RCC 7860 (cell line): ENCODE results near the gene EGR1.

Source experiments
- DNase-seq: peaks from one replicate; pipeline ENCODE4 v3.0.0-alpha.2; 2015; ENCODE audit warnings: low spot score
- FAIRE-seq: peaks from 2 replicates; lab custom pipeline; 2012; peaks lifted over from hg19 to GRCh38; lab: Jason Lieb, UNC

The EGR1 gene

DNA sequence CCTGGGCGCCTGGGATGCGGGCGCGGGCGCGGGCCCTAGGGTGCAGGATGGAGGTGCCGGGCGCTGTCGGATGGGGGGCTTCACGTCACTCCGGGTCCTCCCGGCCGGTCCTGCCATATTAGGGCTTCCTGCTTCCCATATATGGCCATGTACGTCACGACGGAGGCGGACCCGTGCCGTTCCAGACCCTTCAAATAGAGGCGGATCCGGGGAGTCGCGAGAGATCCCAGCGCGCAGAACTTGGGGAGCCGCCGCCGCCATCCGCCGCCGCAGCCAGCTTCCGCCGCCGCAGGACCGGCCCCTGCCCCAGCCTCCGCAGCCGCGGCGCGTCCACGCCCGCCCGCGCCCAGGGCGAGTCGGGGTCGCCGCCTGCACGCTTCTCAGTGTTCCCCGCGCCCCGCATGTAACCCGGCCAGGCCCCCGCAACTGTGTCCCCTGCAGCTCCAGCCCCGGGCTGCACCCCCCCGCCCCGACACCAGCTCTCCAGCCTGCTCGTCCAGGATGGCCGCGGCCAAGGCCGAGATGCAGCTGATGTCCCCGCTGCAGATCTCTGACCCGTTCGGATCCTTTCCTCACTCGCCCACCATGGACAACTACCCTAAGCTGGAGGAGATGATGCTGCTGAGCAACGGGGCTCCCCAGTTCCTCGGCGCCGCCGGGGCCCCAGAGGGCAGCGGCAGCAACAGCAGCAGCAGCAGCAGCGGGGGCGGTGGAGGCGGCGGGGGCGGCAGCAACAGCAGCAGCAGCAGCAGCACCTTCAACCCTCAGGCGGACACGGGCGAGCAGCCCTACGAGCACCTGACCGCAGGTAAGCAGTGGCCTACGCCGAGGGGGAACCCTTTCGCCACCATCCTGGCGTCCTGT, at the start of gene EGR1:
Gene EGR1, plus strand, starts transcription at position 219 of the 864 bp plus-strand sequence. Its CDS starts 283 bp downstream, at position 502.
- FAIRE-seq (no peak), DNase-seq (peak; percentile 78)

DNA sequence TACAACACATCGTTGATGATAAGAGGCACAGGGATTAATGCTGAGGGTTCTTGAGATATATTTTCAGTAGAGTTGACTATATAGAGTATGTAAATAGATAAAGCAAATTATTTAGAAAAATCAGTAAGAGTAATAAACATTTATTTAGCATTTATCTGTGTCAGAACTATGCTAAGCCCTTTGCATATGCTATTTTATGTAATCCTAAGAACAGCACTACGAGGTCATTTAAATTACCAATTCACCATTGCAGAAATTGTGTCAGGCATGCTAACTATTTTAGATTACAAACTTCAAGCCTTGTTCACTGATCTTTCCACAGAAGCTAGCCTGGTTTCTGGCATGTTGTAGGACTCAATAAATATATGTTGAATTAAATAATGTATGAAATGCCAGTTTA, 46.8 kb upstream of the EGR1 start:
- FAIRE-seq: no peak
- no peak for DNase-seq

DNA sequence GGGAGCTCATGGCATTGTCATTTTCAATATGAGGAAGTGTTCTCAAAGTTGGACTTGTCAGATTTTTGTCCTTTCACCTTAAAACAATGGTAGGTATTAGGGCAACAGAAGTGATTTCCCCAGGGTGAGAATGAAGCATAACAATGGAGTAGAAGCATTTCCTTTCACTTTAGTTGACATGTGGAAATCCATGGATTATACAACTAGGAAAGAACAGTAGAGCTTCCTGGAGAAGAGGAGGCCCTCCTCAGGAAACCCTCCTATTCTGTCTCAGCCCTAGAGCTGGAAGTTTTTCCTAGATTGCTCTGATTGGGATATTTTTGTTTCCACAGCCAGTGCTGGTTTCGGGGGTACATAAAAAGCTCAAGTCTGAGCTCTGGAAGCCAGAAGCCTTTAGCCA, 40.2 kb upstream of the EGR1 start:
- DNase-seq (no peak), FAIRE-seq (no peak)

GRCh38 chr5:138435943-138436342, 29.3 kb upstream of the EGR1 start:
- FAIRE-seq (no peak), DNase-seq (no peak)

DNA sequence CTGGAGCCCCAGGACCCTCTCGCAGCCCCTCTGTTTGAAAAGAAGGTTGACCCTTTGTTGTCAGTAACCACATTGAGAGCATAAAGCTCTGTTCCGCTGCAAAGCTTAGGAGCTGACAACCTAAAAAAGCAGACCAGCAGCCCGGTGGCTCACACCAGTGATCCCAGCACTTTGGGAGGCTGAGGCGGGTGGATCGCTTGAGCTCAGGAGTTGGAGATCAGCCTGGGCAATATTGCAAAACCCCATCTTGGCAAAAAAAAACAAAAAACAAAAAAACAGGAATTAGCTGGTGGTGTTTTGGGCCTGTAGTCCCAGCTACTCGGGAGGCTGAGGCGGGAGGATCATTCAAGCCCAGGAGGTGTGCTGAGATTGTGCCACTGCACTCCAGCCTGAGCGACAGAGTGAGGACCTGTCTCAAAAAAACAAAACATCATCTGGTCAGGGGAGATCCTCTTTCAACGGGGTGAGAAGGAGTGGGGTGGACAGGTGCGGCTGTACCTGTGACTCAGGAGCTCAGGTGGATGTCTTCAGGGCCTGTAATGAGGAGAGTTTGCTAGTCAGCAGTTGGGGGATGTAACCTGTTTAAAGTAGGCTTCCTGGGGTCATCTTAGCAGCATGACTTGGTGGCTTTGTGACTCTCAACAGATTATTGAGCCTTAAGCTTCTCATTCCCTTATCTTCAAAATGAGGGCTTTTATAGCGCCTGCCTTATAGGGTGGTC, 27.1 kb upstream of the EGR1 start:
- FAIRE-seq (no peak), DNase-seq (no peak)

DNA sequence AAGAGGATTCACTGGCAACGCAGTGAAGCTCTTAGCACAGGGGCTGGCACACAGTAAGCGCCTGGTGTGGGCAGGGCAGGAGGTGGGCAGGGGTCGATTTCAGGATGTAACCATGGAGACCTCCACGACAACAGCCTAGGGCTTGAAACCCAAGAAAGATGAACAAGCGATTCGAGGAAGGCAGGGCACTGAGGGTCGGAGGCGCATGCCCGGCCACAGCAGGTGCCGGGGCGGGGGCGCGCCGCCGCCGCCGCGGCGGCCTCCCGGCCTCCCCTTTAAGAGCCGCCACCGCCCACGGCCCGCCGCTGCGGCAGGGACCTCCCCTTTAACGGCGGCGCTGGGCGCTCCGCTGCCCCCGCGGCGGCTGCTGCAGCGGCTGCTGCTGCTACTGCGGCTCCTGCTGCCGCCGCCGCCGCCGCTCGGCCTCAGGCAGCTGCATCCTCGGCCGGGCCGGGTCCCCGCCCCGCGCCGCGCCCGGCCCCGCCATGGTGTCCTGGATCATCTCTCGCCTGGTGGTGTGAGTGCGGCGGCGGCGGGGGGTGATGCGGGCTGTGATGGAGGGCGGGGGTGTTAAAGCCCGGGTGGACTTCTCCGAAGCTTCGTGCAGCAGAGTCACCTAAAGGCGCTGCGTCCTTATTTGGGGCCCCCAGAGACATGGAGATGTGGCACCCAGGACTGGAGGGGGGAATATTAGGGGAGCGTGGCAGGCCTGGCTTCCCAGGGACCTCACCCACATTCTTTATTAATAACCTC, 26.4 kb upstream of the EGR1 start, which contains the start of gene REEP2:
Gene REEP2, plus strand, starts transcription at position 334 of the 753 bp plus-strand sequence. Its CDS starts 152 bp downstream, at position 486.
- no peak for DNase-seq

GRCh38 chr5:138439477-138440158, 25.7 kb upstream of the EGR1 start:
- FAIRE-seq: no peak
- DNase-seq: no peak

More for the DNA sequence above, 26.4 kb upstream of the EGR1 start, which contains the start of gene REEP2:
- no peak for FAIRE-seq

GRCh38 chr5:138440159-138441073, 24.9 kb upstream of the EGR1 start:
- no peak for FAIRE-seq
- DNase-seq: no peak

- DNase-seq: no peak
- FAIRE-seq: no peak
Observed at GRCh38 chr5:138441221-138441620, 24.1 kb upstream of the EGR1 start.

DNA sequence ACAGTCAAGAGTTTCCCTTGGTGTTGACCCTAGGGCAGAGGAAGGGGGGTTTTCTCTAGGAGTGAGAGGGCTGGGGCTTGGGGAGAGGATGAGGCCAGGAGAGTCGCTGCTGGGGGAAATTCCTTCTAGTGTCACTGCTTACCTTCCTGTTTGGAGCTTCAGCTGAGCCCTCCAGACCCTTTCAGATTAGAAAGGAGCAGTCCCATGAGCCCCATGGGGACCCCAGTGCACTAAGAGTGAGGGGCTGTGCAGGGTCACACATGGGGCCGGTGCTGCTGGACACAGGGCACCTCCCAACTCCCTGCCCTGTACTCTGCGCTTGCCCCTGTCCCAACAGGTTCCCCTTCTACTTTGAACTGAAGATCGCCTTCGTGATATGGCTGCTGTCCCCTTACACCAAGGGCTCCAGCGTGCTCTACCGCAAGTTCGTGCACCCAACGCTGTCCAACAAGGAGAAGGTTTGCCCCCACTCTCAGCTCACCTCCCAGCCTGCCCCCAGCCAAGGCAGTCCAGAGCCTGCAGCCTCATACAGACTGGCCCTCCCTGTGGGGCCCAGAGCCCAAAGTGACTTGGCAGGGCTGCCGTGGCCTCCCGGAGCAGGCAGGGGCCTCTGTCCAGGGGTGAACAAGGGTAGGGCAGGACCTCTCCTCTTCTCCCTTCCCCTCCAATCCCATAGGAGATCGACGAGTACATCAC, 21.1 kb upstream of the EGR1 start:
- DNase-seq (no peak), FAIRE-seq (no peak)

DNA sequence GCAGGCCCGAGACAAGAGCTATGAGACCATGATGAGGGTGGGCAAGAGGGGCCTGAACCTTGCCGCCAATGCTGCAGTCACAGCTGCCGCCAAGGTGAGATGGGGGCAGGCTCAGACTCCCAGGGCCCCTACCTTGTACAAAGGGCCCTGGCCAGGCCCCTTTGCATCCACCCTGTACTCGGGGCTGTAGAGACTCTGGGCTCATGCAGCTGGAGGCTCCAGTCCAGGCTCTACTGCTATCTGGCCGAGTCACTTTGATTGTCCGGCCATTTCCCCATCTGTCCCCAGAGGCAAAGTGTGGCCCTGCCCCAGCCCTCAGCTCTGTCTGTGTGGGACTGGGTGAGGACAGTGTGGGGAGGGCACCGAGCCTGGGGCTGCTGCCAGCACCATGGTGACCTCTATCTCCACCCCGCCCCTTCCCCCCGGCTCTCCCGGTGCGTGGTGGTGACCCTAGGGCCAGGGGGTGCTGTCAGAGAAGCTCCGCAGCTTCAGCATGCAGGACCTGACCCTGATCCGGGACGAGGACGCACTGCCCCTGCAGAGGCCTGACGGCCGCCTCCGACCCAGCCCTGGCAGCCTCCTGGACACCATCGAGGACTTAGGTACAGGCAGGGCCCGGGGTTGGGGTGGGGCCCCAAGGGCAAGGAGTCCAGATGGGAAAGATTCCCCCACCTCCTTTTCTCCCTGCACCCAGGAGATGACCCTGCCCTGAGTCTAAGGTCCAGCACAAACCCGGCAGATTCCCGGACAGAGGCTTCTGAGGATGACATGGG, 20.3 kb upstream of the EGR1 start:
- FAIRE-seq: no peak
- DNase-seq: no peak

GRCh38 chr5:138445547-138446271, 19.6 kb upstream of the EGR1 start:
- DNase-seq (no peak), FAIRE-seq (no peak)

DNA sequence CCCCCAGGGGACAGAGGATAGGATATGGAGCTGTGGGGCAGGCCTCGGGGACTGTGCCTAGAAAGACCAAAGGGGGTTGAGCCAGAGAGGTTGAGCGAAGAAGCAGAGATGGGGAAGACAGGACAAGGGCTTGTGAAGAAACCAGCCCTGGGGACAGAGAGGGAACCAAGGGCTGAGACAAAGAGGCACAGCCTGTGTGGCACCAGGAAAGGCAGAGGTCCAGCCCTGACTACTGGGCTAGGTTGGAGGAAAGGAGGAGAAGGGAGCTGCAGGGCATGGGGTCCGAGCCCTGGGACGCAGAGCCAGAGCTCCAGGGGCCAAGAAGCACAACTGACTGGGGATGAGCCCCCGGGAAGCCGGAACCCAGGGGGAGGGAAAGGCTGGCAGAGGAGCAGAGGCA, 17.2 kb upstream of the EGR1 start:
- DNase-seq (no peak), FAIRE-seq (no peak)

DNA sequence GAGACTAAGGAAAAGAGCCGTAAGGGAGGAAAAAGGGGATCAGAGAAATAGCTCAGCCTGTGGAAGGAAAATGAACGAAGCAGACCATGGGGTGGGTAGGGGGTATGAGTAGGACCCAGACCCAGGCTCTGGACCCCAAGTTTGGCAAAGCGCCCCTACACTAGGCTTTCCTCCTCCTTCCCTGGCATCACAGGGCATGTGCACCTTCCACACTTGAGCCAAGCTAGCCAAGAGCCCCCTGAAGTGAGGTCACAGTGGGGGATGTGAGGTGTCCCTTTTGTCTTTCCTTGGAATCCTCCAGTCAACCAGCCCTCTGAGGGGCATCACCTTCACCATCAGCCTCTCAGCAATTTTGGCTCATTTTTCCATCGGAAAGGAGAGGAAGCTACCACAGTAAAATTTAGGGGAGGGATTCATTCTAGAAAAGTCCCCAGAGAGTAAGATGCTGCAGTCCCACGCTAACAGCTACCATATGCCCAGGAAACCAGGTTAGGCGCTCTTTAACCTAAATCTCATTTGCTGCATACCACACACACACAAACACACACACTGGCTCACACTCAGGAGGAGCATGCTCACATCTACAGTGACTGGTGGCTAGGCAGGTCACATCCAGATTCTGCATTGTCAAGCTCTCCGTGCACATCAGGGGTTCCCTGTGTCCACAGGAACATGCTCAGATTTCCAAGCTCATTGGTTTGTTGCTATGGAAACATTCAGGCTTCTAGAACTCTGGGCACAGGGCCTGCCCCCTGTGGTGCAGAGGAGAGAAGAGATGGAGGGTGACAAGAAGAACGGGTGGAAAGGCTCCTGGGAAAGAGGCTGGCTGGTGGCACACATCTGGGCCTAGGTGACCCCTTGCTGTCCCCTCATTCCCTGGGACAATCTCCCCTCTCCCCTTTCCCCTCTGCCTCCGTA, 16.5 kb upstream of the EGR1 start:
- FAIRE-seq (no peak), DNase-seq (peak; percentile 34)

DNA sequence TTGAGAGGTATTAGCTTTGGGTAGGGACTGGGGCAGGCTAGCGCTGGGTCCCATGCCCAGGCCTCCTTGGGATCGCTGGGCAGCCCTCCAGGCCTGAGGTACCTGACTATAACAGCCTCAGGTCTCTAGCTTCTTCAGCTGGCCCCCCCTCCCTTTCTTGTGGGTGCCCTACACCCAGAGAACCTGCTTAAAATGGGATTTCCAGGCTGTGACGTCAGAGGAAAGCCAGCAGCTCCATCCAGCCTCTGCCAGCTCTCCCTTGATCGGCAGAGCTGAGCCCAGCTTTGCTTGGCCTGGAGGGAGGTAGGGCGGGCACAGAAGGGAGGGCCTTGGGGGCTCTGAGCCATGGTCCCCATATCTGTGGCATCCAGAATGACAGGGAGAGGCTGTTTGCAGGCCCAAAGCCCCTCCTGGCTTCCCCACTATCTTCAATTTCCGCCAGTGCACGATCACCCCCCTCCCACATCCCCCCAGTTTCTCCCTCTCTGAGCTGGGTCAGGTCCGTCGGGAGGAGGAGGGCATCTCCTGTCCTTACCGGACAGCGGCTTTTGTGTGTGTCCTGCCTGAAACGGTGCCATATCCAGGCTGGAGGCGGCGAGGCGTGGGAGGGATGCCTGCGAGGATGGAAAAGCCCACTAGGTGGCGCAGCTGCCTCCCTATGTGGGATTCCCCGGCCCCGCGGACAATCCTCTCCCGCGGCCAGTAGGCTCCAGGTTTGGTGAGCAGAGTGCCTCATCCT, 15.6 kb upstream of the EGR1 start:
- DNase-seq (peak; percentile 63), FAIRE-seq (peak; percentile 56)

GRCh38 chr5:138450971-138451370, 14.3 kb upstream of the EGR1 start:
- DNase-seq (no peak), FAIRE-seq (no peak)
